ENCODE results near the gene MCF2L. TPM values are rescaled to one million over a fixed set of nuclear protein-coding genes. Genes with fewer than 3 reads are reported as not detected.

MCF2L gene
- polyA plus RNA-seq, 1 donor (not counting 4 experiments of a cell fraction or from before 2014, with no cell fraction given): 0.14 TPM

DNA sequence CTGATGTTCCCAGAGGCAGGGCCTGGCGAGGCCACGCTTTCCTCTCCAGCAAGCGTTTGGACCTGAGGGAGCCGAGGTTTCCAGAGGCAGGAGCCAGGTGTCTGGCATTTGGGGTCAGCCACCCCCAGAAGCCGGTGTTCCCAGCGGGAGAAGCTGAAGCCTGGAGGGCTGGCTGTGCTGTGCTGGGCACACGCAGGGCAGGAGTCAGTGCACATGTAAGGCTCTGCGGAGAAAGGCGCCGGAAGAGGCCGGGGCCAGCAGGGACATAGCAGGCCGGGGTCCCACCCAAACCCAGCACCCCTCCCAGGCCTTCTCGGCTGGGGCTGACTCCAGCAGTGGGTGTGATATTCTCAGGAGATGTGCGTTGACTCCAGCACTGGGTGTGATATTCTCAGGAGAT, 31.6 kb downstream of the MCF2L start:
- DNase-seq (ENCODE audit: low read depth, low spot score): no peak
- peaks cover 5% of the 10 kb centered on the region for H3K4me1 ChIP-seq (ENCODE audit: control insufficient read depth, extremely low read depth, insufficient read depth, low read length)
- H3K79me2 ChIP-seq (ENCODE audit: control insufficient read depth, insufficient read depth, low read length): no peaks in the 10 kb centered on the region
- TF ChIP-seq, protein P1, sequence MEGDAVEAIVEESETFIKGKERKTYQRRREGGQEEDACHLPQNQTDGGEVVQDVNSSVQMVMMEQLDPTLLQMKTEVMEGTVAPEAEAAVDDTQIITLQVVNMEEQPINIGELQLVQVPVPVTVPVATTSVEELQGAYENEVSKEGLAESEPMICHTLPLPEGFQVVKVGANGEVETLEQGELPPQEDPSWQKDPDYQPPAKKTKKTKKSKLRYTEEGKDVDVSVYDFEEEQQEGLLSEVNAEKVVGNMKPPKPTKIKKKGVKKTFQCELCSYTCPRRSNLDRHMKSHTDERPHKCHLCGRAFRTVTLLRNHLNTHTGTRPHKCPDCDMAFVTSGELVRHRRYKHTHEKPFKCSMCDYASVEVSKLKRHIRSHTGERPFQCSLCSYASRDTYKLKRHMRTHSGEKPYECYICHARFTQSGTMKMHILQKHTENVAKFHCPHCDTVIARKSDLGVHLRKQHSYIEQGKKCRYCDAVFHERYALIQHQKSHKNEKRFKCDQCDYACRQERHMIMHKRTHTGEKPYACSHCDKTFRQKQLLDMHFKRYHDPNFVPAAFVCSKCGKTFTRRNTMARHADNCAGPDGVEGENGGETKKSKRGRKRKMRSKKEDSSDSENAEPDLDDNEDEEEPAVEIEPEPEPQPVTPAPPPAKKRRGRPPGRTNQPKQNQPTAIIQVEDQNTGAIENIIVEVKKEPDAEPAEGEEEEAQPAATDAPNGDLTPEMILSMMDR (optimal IDR thresholded peaks at IDR 0.05 in 1 of 3, IDR thresholded peaks at IDR 0.05 in 1 of 3, conservative IDR thresholded peaks at IDR 0.05 in 1 of 3; ENCODE audit: extremely low read depth in 1 of 3, insufficient read depth in 2 of 3, low read length in 3 of 3): no peak
- no peak for TF ChIP-seq EZH2 (IDR thresholded peaks at IDR 0.05; ENCODE audit: low read length)
- H3K9me3 ChIP-seq (ENCODE audit: control insufficient read depth, low read depth, low read length): no peaks in the 10 kb centered on the region
- no peak for FAIRE-seq
- no peak overlapping the region for H2AFZ ChIP-seq (ENCODE audit: control insufficient read depth, low read length)
- no peak overlapping the region for H3K4me3 ChIP-seq (ENCODE audit: control insufficient read depth in 2 of 3, extremely low read depth in 1 of 3, insufficient read depth in 2 of 3, low read depth in 1 of 3, low read length in 3 of 3)
- no peak overlapping the region for H3K27ac ChIP-seq (ENCODE audit: control insufficient read depth, insufficient read depth, low read length)
- H3K27me3 ChIP-seq (ENCODE audit: control insufficient read depth, extremely low read depth, insufficient read depth, low read length): peaks cover 54% of the 10 kb centered on the region
- no peaks in the 10 kb centered on the region for H3K9me1 ChIP-seq (ENCODE audit: control insufficient read depth, extremely low read depth, insufficient read depth, low read length)
- dilution Hi-C loops (cut with MboI; ENCODE audit: extremely low pct_ligation_motif_present, low sequenced_read_pairs): no loop called here
- H3K9ac ChIP-seq (ENCODE audit: control insufficient read depth, extremely low read depth, insufficient read depth, low read length): no peak overlapping the region
- no peaks in the 10 kb centered on the region for H4K20me1 ChIP-seq (ENCODE audit: control insufficient read depth, extremely low read depth, insufficient read depth, low read length)
- H3K4me2 ChIP-seq (ENCODE audit: control insufficient read depth, extremely low read depth, insufficient read depth, low read depth, low read length): no peak overlapping the region
- no peaks in the 10 kb centered on the region for H3K36me3 ChIP-seq (ENCODE audit: control insufficient read depth in 2 of 2, extremely low read depth in 1 of 2, insufficient read depth in 2 of 2, low read length in 2 of 2)

- Histone ChIP-seq H3K27me3 (ENCODE audit: control insufficient read depth, extremely low read depth, insufficient read depth, low read length) (peaks cover 56% of the 10 kb centered on the region), H2AFZ (ENCODE audit: control insufficient read depth, low read length) (no peak overlapping the region), H3K79me2 (ENCODE audit: control insufficient read depth, insufficient read depth, low read length) (no peaks in the 10 kb centered on the region), H3K4me3 (ENCODE audit: control insufficient read depth in 2 of 3, extremely low read depth in 1 of 3, insufficient read depth in 2 of 3, low read depth in 1 of 3, low read length in 3 of 3) (no peak overlapping the region), H3K9me3 (ENCODE audit: control insufficient read depth, low read depth, low read length) (no peaks in the 10 kb centered on the region), H3K36me3 (ENCODE audit: control insufficient read depth in 2 of 2, extremely low read depth in 1 of 2, insufficient read depth in 2 of 2, low read length in 2 of 2) (no peaks in the 10 kb centered on the region), H4K20me1 (ENCODE audit: control insufficient read depth, extremely low read depth, insufficient read depth, low read length) (no peaks in the 10 kb centered on the region), H3K4me1 (ENCODE audit: control insufficient read depth, extremely low read depth, insufficient read depth, low read length) (no peaks in the 10 kb centered on the region), H3K9ac (ENCODE audit: control insufficient read depth, extremely low read depth, insufficient read depth, low read length) (no peak overlapping the region), H3K27ac (ENCODE audit: control insufficient read depth, insufficient read depth, low read length) (no peak overlapping the region), H3K4me2 (ENCODE audit: control insufficient read depth, extremely low read depth, insufficient read depth, low read depth, low read length) (no peak overlapping the region), H3K9me1 (ENCODE audit: control insufficient read depth, extremely low read depth, insufficient read depth, low read length) (no peaks in the 10 kb centered on the region)
- TF ChIP-seq, protein P1 (optimal IDR thresholded peaks at IDR 0.05 in 1 of 3, IDR thresholded peaks at IDR 0.05 in 1 of 3, conservative IDR thresholded peaks at IDR 0.05 in 1 of 3; ENCODE audit: extremely low read depth in 1 of 3, insufficient read depth in 2 of 3, low read length in 3 of 3): no peak
- TF ChIP-seq EZH2 (IDR thresholded peaks at IDR 0.05; ENCODE audit: low read length): peak; percentile 74
- dilution Hi-C loops (cut with MboI; ENCODE audit: extremely low pct_ligation_motif_present, low sequenced_read_pairs): no loop called here
- FAIRE-seq (no peak), DNase-seq (ENCODE audit: low read depth, low spot score) (no peak)
Observed at GRCh38 chr13:113001241-113002140, 32.5 kb downstream of the MCF2L start.

Measured in keratinocyte (primary cell).